Endothelial cell (in vitro differentiated cells): Measurements from ENCODE around the gene C22orf42. TPM values are rescaled to one million over a fixed set of nuclear protein-coding genes. Genes with fewer than 3 reads are reported as not detected.
"Not testable (repeated sequence)": the region's sequence is repeated elsewhere in the genome, so short reads cannot be mapped to it uniquely, and the experiment has no call there.

ENCODE experiments used
- DNase-seq: peaks from one replicate; pipeline ENCODE4 v3.0.0; 2021; ENCODE audit warnings: low spot score
- H3K27ac Mint-ChIP-seq: one replicate; pipeline ENCODE4 v1.8.0; 2021; ENCODE audit warnings: mixed read lengths, inconsistent platforms; ENCODE audit not compliant: unreplicated experiment
- H3K27me3 Mint-ChIP-seq: one replicate; pipeline ENCODE4 v1.8.0; 2021; ENCODE audit warnings: mild to moderate bottlenecking, moderate library complexity, mixed read lengths, inconsistent platforms; ENCODE audit not compliant: unreplicated experiment
- H3K36me3 Mint-ChIP-seq: one replicate; pipeline ENCODE4 v1.8.0; 2021; ENCODE audit warnings: mild to moderate bottlenecking, low read depth, mixed read lengths, inconsistent platforms; ENCODE audit not compliant: unreplicated experiment
- H3K4me1 Mint-ChIP-seq: one replicate; pipeline ENCODE4 v1.8.0; 2021; ENCODE audit warnings: mild to moderate bottlenecking, mixed read lengths, inconsistent platforms; ENCODE audit not compliant: unreplicated experiment
- H3K4me3 Mint-ChIP-seq: one replicate; pipeline ENCODE4 v1.8.0; 2021; ENCODE audit warnings: mild to moderate bottlenecking, mixed read lengths, inconsistent platforms; ENCODE audit not compliant: unreplicated experiment
- H3K9me3 Mint-ChIP-seq: one replicate; pipeline ENCODE4 v1.8.0; 2021; ENCODE audit warnings: mixed read lengths, inconsistent platforms; ENCODE audit not compliant: unreplicated experiment
- total RNA-seq: library from RNA; stranded (reverse); fragmentation: NEBNext Ultra II Directional; extraction: Animal tissue kit (Norgen Biotek cat#: 25700); gene quantifications from one replicate; pipeline ENCODE4 v1.2.1, GENCODE V29; 2021; ENCODE audit not compliant: unreplicated experiment
- TF ChIP-seq, protein P1 (sequence below): fragments of 200-600 bp; sonication (generic); IDR thresholded peaks from one replicate; pipeline ENCODE4 v1.5.0; 2021; ENCODE audit warnings: antibody characterized with exemption; ENCODE audit not compliant: unreplicated experiment

C22orf42 gene
- total RNA-seq, 1 donor from 2014 or later = not detected

DNA sequence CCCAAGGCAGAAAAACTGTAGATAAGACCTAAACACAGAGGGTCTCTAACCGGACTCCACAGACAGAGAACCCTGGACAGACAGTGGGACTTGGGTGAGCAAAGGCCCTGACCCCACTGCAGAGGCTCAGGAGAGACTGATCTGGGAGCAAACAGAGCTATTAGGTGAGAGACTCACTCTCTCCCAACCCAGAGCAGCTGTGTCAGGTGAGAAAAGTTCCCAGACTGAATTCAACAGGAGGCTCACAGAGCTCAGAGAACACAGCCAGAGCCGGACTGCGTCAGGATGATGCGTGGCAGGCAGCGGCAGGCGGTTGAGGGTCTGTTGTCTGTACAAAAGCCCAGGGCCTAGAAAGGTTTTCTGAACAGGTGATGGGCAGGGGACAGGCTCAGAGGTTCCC is 40.2 kb upstream of the C22orf42 start:
- no peaks in the 10 kb centered on the region for H3K9me3 Mint-ChIP-seq
- TF ChIP-seq, protein P1, sequence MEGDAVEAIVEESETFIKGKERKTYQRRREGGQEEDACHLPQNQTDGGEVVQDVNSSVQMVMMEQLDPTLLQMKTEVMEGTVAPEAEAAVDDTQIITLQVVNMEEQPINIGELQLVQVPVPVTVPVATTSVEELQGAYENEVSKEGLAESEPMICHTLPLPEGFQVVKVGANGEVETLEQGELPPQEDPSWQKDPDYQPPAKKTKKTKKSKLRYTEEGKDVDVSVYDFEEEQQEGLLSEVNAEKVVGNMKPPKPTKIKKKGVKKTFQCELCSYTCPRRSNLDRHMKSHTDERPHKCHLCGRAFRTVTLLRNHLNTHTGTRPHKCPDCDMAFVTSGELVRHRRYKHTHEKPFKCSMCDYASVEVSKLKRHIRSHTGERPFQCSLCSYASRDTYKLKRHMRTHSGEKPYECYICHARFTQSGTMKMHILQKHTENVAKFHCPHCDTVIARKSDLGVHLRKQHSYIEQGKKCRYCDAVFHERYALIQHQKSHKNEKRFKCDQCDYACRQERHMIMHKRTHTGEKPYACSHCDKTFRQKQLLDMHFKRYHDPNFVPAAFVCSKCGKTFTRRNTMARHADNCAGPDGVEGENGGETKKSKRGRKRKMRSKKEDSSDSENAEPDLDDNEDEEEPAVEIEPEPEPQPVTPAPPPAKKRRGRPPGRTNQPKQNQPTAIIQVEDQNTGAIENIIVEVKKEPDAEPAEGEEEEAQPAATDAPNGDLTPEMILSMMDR = no peak
- peaks cover 5% of the 10 kb centered on the region for H3K27me3 Mint-ChIP-seq
- no peak for DNase-seq
- no peak overlapping the region for H3K27ac Mint-ChIP-seq
- no peak overlapping the region for H3K4me3 Mint-ChIP-seq
- peaks cover 3% of the 10 kb centered on the region for H3K36me3 Mint-ChIP-seq
- peaks cover 33% of the 10 kb centered on the region for H3K4me1 Mint-ChIP-seq

GRCh38 chr22:32197553-32198226 is 38.6 kb upstream of the C22orf42 start:
- H3K9me3 Mint-ChIP-seq, H3K36me3 Mint-ChIP-seq, H3K27ac Mint-ChIP-seq, H3K27me3 Mint-ChIP-seq, H3K4me3 Mint-ChIP-seq, DNase-seq: not testable (repeated sequence)
- peaks cover 26% of the 10 kb centered on the region for H3K4me1 Mint-ChIP-seq

DNA sequence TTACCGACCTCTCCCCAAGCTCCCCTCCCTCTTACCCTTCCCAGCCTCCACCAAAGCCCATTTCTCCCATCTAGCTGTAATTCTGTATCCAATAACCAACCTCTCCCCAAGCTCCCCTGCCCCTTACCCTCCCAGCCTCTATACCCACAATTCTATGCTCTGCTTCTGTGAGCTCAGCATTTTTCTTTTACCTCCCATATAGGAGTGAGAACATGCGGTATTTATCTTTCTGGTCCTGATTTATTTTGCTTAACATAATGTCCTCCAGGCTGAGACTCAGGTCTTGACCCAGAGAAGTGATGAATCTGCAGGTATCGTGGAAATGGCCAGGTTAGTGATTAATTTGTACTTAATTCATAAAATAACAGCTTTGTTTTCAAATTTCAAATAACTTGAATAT is 36.8 kb upstream of the C22orf42 start:
- H3K27me3 Mint-ChIP-seq, H3K4me3 Mint-ChIP-seq, H3K27ac Mint-ChIP-seq, H3K36me3 Mint-ChIP-seq, H3K9me3 Mint-ChIP-seq, DNase-seq: not testable (repeated sequence)
- H3K4me1 Mint-ChIP-seq = peaks cover 19% of the 10 kb centered on the region

- H3K4me3 Mint-ChIP-seq, H3K27me3 Mint-ChIP-seq, H3K36me3 Mint-ChIP-seq, DNase-seq, H3K4me1 Mint-ChIP-seq, H3K9me3 Mint-ChIP-seq, H3K27ac Mint-ChIP-seq: not testable (repeated sequence)
These were observed 34.2 kb upstream of the C22orf42 start for GRCh38 chr22:32193346-32193745.

GRCh38 chr22:32191021-32191420 is 31.9 kb upstream of the C22orf42 start:
- H3K36me3 Mint-ChIP-seq, H3K4me3 Mint-ChIP-seq, H3K27me3 Mint-ChIP-seq, H3K9me3 Mint-ChIP-seq, DNase-seq, H3K4me1 Mint-ChIP-seq, H3K27ac Mint-ChIP-seq: not testable (repeated sequence)

- no peak overlapping the region for H3K4me3 Mint-ChIP-seq
- TF ChIP-seq, protein P1 = no peak
- DNase-seq = no peak
- H3K27ac Mint-ChIP-seq = no peak overlapping the region
- H3K36me3 Mint-ChIP-seq = no peaks in the 10 kb centered on the region
- H3K9me3 Mint-ChIP-seq = no peaks in the 10 kb centered on the region
- no peaks in the 10 kb centered on the region for H3K4me1 Mint-ChIP-seq
- peaks cover 4% of the 10 kb centered on the region for H3K27me3 Mint-ChIP-seq
These were observed 26.7 kb upstream of the C22orf42 start for GRCh38 chr22:32185821-32186220.

DNA sequence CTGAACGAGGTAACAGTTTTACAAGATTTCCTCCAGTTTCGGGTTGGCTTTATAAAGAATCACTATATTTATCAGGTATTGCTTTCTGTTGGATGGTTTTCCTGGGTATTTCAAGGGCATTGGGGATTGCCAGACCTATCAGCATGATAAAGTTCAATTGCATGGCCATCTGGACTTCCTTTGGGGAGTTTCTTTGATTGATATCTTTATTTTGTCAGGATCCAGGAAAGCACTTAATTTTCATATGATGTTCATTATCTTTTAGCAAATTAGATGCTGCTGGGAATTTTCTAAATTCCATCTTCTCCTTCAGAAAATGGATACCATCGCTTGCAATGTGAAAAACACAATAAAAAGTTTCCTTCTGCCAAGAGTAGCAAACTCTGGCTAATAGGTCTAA is 24.5 kb upstream of the C22orf42 start:
- Mint-ChIP-seq H3K4me3 (no peak overlapping the region), H3K36me3 (no peaks in the 10 kb centered on the region), H3K27ac (no peak overlapping the region), H3K4me1 (no peaks in the 10 kb centered on the region), H3K9me3 (no peaks in the 10 kb centered on the region), H3K27me3 (peaks cover 6% of the 10 kb centered on the region)
- no peak for DNase-seq
- TF ChIP-seq, protein P1 = no peak
